Eye (tissue), 1 donor: ENCODE data around the gene PHETA1.

Experiments used
- DNase-seq: peaks from one replicate; pipeline ENCODE4 v3.0.0-alpha.2; 2015

PHETA1 gene

GRCh38 chr12:111368291-111368787, 556 bp downstream of the PHETA1 start:
- DNase-seq = no peak

GRCh38 chr12:111367661-111368221, 1.2 kb downstream of the PHETA1 start:
- DNase-seq = no peak

- DNase-seq = no peak
Measured at GRCh38 chr12:111366583-111366982, 2.3 kb downstream of the PHETA1 start.

- no peak for DNase-seq
Measured at GRCh38 chr12:111366075-111366474, 2.8 kb downstream of the PHETA1 start.

- DNase-seq = no peak
Measured at GRCh38 chr12:111363578-111363977, 5.3 kb downstream of the PHETA1 start.

GRCh38 chr12:111362687-111363475, 6.0 kb downstream of the PHETA1 start:
- DNase-seq = no peak

- DNase-seq = no peak
Measured at GRCh38 chr12:111361717-111362576, 6.9 kb downstream of the PHETA1 start.

- DNase-seq = no peak
Measured at GRCh38 chr12:111361073-111361716, 7.7 kb downstream of the PHETA1 start.

GRCh38 chr12:111360325-111360930, 8.5 kb downstream of the PHETA1 start:
- no peak for DNase-seq

GRCh38 chr12:111359914-111360276, 9.0 kb downstream of the PHETA1 start:
- no peak for DNase-seq

- DNase-seq = no peak
Measured at GRCh38 chr12:111359231-111359913, 9.5 kb downstream of the PHETA1 start.

- DNase-seq = no peak
Measured at GRCh38 chr12:111355201-111355925, 13.5 kb downstream of the PHETA1 start.

- no peak for DNase-seq
Measured at GRCh38 chr12:111354511-111354910, 14.4 kb downstream of the PHETA1 start.

GRCh38 chr12:111353603-111354295, 15.1 kb downstream of the PHETA1 start:
- DNase-seq = no peak

GRCh38 chr12:111353026-111353425, 15.9 kb downstream of the PHETA1 start:
- no peak for DNase-seq

GRCh38 chr12:111352296-111352993, 16.4 kb downstream of the PHETA1 start:
- no peak for DNase-seq

GRCh38 chr12:111351026-111351425, 17.9 kb downstream of the PHETA1 start:
- no peak for DNase-seq

- no peak for DNase-seq
Measured at GRCh38 chr12:111349748-111350520, 19.0 kb downstream of the PHETA1 start.

- no peak for DNase-seq
Measured at GRCh38 chr12:111349101-111349747, 19.7 kb downstream of the PHETA1 start.
